Endothelial cell of umbilical vein (primary cell): Measurements from ENCODE around the gene MB. TPM values are rescaled to one million over a fixed set of nuclear protein-coding genes. Genes with fewer than 3 reads are reported as not detected.

ENCODE experiments used
- BruUV-seq: library from RNA; stranded (reverse); fragments of 400-500 nt; replicated peaks from 2 replicates; lab custom pipeline; 2021; lab: Mats Ljungman, UMichigan
- CTCF ChIA-PET: fragments of 300-600, 350-600 bp; sonication (Branson Sonifier 250); formaldehyde crosslinking; loops from one replicate; lab custom pipeline; 2021; ENCODE audit warnings: antibody characterized with exemption, inconsistent platforms; lab: Charles Lee
- POLR2A ChIA-PET: fragments of 300-600, 350-600 bp; sonication (Branson Sonifier 250); formaldehyde crosslinking; loops from one replicate; lab custom pipeline; 2021; ENCODE audit warnings: antibody characterized with exemption, inconsistent platforms; lab: Charles Lee
- DNase-seq: peaks from one replicate; pipeline ENCODE4 v3.0.0-alpha.2; 2011; ENCODE audit warnings: low read depth, low spot score
- FAIRE-seq: peaks from 2 replicates; lab custom pipeline; 2011; peaks lifted over from hg19 to GRCh38; lab: Jason Lieb, UNC
- H2AFZ ChIP-seq: 2 replicates; pipeline ENCODE4 v1.6.0; 2012; ENCODE audit warnings: low read depth, low read length, control low read depth, inconsistent platforms
- H3K27ac ChIP-seq: 2 replicates; pipeline ENCODE4 v1.5.1; 2011; ENCODE audit warnings: low read depth, mild to moderate bottlenecking, control low read depth, low read length, moderate library complexity; ENCODE audit not compliant: insufficient read depth
- H3K27me3 ChIP-seq, 2 experiments: 2 replicates each; pipeline versions ENCODE4 v1.6.0 to v1.6.1; 2011; ENCODE audit warnings: low read length in 2 of 2, mixed read lengths in 1 of 2; ENCODE audit not compliant: control insufficient read depth in 2 of 2, insufficient read depth in 2 of 2
- H3K36me3 ChIP-seq, 2 experiments: 2 replicates in 1 of 2; 3 replicates in 1 of 2; pipeline ENCODE4 v1.5.1; 2011; ENCODE audit warnings: low read length in 2 of 2, mild to moderate bottlenecking in 1 of 2, moderate library complexity in 1 of 2; ENCODE audit not compliant: control insufficient read depth in 2 of 2, insufficient read depth in 2 of 2; ENCODE audit errors: extremely low read depth in 1 of 2
- H3K4me1 ChIP-seq: 3 replicates; pipeline ENCODE4 v1.5.1; 2011; ENCODE audit warnings: mild to moderate bottlenecking, low read length; ENCODE audit not compliant: control insufficient read depth, insufficient read depth; ENCODE audit errors: extremely low read depth
- H3K4me2 ChIP-seq: 2 replicates; pipeline ENCODE4 v1.6.1; 2011; ENCODE audit warnings: low read length, control low read depth, mixed read lengths; ENCODE audit not compliant: insufficient read depth
- H3K4me3 ChIP-seq, 3 experiments: fragments of 200-600 bp in 1 of 3; sonication (generic), shearing (Covaris generic) in 1 of 3; replicated peaks in 1 of 3; 2 replicates each; pipeline ENCODE4 v1.5.1; 2011 to 2016; ENCODE audit warnings: control low read depth in 3 of 3, low read length in 3 of 3, mild to moderate bottlenecking in 2 of 3, inconsistent platforms in 1 of 3, low read depth in 1 of 3, moderate library complexity in 1 of 3; ENCODE audit not compliant: insufficient read depth in 1 of 3
- H3K79me2 ChIP-seq: 2 replicates; pipeline ENCODE4 v1.6.0; 2012; ENCODE audit warnings: low read length, inconsistent platforms; ENCODE audit not compliant: control insufficient read depth, insufficient read depth
- H3K9ac ChIP-seq: replicated peaks from 2 replicates; pipeline ENCODE3; 2011; ENCODE audit warnings: low read length, control low read depth; ENCODE audit not compliant: insufficient read depth; ENCODE audit errors: extremely low read depth
- H3K9me1 ChIP-seq: replicated peaks from 3 replicates; pipeline ENCODE4 v1.6.0; 2011; ENCODE audit warnings: mild to moderate bottlenecking, low read length; ENCODE audit not compliant: control insufficient read depth, insufficient read depth; ENCODE audit errors: extremely low read depth
- H3K9me3 ChIP-seq: replicated peaks from 2 replicates; pipeline ENCODE4 v1.5.1; 2012; ENCODE audit warnings: low read length, inconsistent platforms; ENCODE audit not compliant: control insufficient read depth, insufficient read depth
- H4K20me1 ChIP-seq: replicated peaks from 2 replicates; pipeline ENCODE3; 2011; ENCODE audit warnings: mild to moderate bottlenecking, low read length; ENCODE audit not compliant: control insufficient read depth, insufficient read depth; ENCODE audit errors: extremely low read depth
- EZH2 ChIP-seq: IDR thresholded peaks from 2 replicates; pipeline ENCODE4 v1.6.1; 2012; ENCODE audit warnings: borderline replicate concordance, low read depth, mild to moderate bottlenecking, moderate library complexity, low read length, inconsistent platforms; ENCODE audit not compliant: severe bottlenecking
- FOS ChIP-seq: IDR thresholded peaks from 2 replicates; pipeline ENCODE4 v1.6.1; 2011; ENCODE audit warnings: mild to moderate bottlenecking, low read length, moderate library complexity, borderline replicate concordance; ENCODE audit not compliant: insufficient read depth
- GATA2 ChIP-seq: IDR thresholded peaks from 2 replicates; pipeline ENCODE4 v1.7.0; 2011; ENCODE audit warnings: low read depth, mild to moderate bottlenecking, moderate library complexity, mixed read lengths, low read length; ENCODE audit not compliant: insufficient read length, insufficient read depth
- JUN ChIP-seq: IDR thresholded peaks from 2 replicates; pipeline ENCODE4 v1.6.1; 2011; ENCODE audit warnings: borderline replicate concordance, low read depth; ENCODE audit not compliant: insufficient read length, insufficient read depth
- MYC ChIP-seq: IDR thresholded peaks from one replicate; pipeline ENCODE4 v1.6.1; 2011; ENCODE audit warnings: mild to moderate bottlenecking, low read depth, low read length
- POLR2A ChIP-seq: IDR thresholded peaks from 2 replicates; pipeline ENCODE4 v1.6.1; 2012; ENCODE audit warnings: low read depth, mild to moderate bottlenecking, control low read depth, low read length
- POLR2AphosphoS5 ChIP-seq: IDR thresholded peaks from 2 replicates; pipeline ENCODE4 v1.6.1; 2012; ENCODE audit warnings: low read depth, mild to moderate bottlenecking, control low read depth, low read length, moderate library complexity; ENCODE audit not compliant: insufficient read depth
- dilution Hi-C: fragments of 300-500 bp; cut with MboI; formaldehyde crosslinking; loops from one replicate; pipeline ENCODE4 v1.15.0; 2019; ENCODE audit warnings: low sequenced_read_pairs; ENCODE audit not compliant: extremely low pct_ligation_motif_present
- intact Hi-C: fragments of 100-400 bp; cut with micrococcal nuclease; formaldehyde crosslinking; loops from one replicate; pipeline ENCODE4 v1.10.0; 2022
- polyA plus RNA-seq, 4 experiments: library from polyadenylated mRNA; depleted of rRNA in 3 of 4; stranded (reverse) in 3 of 4; unstranded in 1 of 4; fragments of >200 nt; gene quantifications; 2 replicates each; pipeline versions ENCODE4 v1.2.1 to v1.2.3, GENCODE V29; 2011 to 2012; ENCODE audit warnings: missing spikeins in 1 of 4
- total RNA-seq: library from RNA; stranded (reverse); gene quantifications from 2 replicates; pipeline ENCODE4 v1.2.3, GENCODE V29; 2021
- TF ChIP-seq, protein P1 (sequence below): IDR thresholded peaks from 2 replicates; pipeline ENCODE4 v1.6.1; 2011; ENCODE audit not compliant: insufficient read depth, insufficient read length
- TF ChIP-seq, protein P2 (sequence below), 2 donors: IDR thresholded peaks; 1 replicate in 1 of 2; 2 replicates in 1 of 2; pipeline ENCODE4 v1.5.1; 2011; ENCODE audit warnings: low read length in 2 of 2, mild to moderate bottlenecking in 2 of 2, moderate library complexity in 2 of 2, control low read depth in 1 of 2, inconsistent platforms in 1 of 2, low read depth in 1 of 2; ENCODE audit not compliant: insufficient read depth in 1 of 2; ENCODE audit errors: extremely low read depth in 1 of 2

MB gene
- total and polyA plus RNA-seq, 2 donors (not counting 3 experiments of a cell fraction or from before 2014, with no cell fraction given), result not detected

DNA sequence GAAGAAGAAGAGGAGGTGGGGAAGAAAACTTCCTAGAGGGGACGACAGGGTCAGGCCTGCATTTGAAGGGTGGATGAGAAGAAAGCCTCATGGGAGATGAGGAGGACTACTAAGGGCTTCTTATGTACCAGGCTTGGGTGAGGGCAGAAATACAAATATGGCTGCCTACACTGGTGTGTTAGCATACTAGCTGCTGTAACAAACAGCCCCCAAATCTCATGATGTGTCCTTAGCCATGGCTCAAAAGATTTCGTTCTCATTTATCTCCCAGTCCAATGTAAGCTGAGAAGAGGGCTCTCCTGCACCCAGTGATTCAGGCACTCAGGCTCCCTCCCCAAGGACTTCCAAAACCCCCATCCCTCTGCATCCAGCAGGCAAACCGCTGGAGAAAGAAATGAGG is 11.6 kb upstream of the MB start:
- no peak for DNase-seq
- Histone ChIP-seq H3K36me3 (no peaks in the 10 kb centered on the region), H4K20me1 (no peaks in the 10 kb centered on the region), H3K27ac (no peak overlapping the region), H3K4me3 (no peak overlapping the region), H3K4me2 (no peak overlapping the region), H3K27me3 (no peaks in the 10 kb centered on the region), H2AFZ (no peak overlapping the region), H3K9ac (no peak overlapping the region), H3K4me1 (peaks cover 8% of the 10 kb centered on the region), H3K79me2 (no peaks in the 10 kb centered on the region), H3K9me1 (no peaks in the 10 kb centered on the region), H3K9me3 (no peaks in the 10 kb centered on the region)
- POLR2A ChIA-PET, result no interaction called here
- no peak for FAIRE-seq
- dilution Hi-C loops, result no loop called here
- CTCF ChIA-PET, result interaction anchor here (1.4 kb wide), 1 partner anchor 496 kb away, joined by 6 read pairs; no protein-coding TSS in a partner anchor
- no TSS peak for BruUV-seq
- TF ChIP-seq, protein P1, sequence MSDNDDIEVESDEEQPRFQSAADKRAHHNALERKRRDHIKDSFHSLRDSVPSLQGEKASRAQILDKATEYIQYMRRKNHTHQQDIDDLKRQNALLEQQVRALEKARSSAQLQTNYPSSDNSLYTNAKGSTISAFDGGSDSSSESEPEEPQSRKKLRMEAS, result no peak
- TF ChIP-seq POLR2A (no peak), FOS (no peak), EZH2 (no peak), MYC (no peak), POLR2AphosphoS5 (no peak), GATA2 (no peak), JUN (no peak)
- TF ChIP-seq, protein P2, sequence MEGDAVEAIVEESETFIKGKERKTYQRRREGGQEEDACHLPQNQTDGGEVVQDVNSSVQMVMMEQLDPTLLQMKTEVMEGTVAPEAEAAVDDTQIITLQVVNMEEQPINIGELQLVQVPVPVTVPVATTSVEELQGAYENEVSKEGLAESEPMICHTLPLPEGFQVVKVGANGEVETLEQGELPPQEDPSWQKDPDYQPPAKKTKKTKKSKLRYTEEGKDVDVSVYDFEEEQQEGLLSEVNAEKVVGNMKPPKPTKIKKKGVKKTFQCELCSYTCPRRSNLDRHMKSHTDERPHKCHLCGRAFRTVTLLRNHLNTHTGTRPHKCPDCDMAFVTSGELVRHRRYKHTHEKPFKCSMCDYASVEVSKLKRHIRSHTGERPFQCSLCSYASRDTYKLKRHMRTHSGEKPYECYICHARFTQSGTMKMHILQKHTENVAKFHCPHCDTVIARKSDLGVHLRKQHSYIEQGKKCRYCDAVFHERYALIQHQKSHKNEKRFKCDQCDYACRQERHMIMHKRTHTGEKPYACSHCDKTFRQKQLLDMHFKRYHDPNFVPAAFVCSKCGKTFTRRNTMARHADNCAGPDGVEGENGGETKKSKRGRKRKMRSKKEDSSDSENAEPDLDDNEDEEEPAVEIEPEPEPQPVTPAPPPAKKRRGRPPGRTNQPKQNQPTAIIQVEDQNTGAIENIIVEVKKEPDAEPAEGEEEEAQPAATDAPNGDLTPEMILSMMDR (IDR thresholded peaks at IDR 0.05; ENCODE audit: extremely low read depth in 1 of 2, insufficient read depth in 1 of 2, low read depth in 1 of 2, low read length in 2 of 2), result no peak
- intact Hi-C loops, result no loop called here
